Measurements from ENCODE around the gene PTPN18. TPM values are rescaled to one million over a fixed set of nuclear protein-coding genes. Genes with fewer than 3 reads are reported as not detected.
A peak's percentile ranks its signal among the peaks of the same experiment; 100 is the strongest.

The PTPN18 gene
- polyA plus RNA-seq, 1 experiment: 24.4 TPM

DNA sequence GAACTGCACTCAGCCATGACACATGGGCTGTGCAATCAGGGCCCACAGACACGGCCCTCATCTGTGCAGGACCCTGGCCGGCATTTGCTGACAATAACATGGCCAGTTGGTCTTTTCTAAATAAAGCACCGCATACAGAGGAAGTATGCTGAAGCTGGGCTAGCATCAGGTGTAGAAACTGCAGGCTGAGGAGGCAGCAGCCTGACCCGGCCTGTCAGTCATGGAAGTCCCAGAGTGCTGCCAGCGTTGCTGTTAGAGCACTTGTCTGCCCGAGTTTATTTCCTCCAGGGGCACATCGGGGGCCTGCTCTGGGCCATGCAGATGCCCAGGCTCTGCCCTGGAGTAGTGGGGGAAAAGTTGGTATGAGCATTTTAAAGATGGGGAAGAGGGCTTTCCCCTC, 4.1 kb upstream of the PTPN18 start:
- H3K27me3 ChIP-seq (ENCODE audit: control insufficient read depth, insufficient read depth, low read length): no peaks in the 10 kb centered on the region
- H3K36me3 ChIP-seq (ENCODE audit: control insufficient read depth, insufficient read depth, low read length): peaks cover 9% of the 10 kb centered on the region
- TF ChIP-seq, protein P1, sequence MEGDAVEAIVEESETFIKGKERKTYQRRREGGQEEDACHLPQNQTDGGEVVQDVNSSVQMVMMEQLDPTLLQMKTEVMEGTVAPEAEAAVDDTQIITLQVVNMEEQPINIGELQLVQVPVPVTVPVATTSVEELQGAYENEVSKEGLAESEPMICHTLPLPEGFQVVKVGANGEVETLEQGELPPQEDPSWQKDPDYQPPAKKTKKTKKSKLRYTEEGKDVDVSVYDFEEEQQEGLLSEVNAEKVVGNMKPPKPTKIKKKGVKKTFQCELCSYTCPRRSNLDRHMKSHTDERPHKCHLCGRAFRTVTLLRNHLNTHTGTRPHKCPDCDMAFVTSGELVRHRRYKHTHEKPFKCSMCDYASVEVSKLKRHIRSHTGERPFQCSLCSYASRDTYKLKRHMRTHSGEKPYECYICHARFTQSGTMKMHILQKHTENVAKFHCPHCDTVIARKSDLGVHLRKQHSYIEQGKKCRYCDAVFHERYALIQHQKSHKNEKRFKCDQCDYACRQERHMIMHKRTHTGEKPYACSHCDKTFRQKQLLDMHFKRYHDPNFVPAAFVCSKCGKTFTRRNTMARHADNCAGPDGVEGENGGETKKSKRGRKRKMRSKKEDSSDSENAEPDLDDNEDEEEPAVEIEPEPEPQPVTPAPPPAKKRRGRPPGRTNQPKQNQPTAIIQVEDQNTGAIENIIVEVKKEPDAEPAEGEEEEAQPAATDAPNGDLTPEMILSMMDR (IDR thresholded peaks at IDR 0.05; ENCODE audit: insufficient read depth, low read depth, low read length): no peak
- no peak overlapping the region for H3K4me3 ChIP-seq (ENCODE audit: low read depth, low read length)
- ChIA-PET POLR2A (no interaction called here), CTCF (no interaction called here)
- DNase-seq (ENCODE audit: low read depth): no peak

DNA sequence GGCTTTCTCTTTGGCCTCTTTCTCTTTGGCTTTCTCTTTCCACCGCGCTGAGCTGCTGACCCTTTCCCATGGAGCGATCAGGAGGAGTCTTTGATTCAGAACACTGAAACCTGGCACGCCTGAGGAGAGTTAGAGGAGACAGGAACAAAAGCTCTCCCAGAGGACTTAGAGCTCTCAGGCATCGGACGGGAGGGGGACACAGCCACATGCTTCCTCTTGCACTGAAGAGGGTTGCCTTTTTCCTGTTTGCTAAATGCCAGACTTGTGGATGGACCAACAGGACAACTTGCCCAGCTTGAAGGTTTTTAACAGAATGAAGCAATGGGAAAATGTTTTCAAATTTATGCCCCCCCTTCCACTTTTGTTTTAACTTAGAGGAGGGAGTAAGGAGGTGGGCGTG, 3.6 kb upstream of the PTPN18 start:
- Histone ChIP-seq H3K4me3 (ENCODE audit: low read depth, low read length) (no peak overlapping the region), H3K36me3 (ENCODE audit: control insufficient read depth, insufficient read depth, low read length) (peaks cover 7% of the 10 kb centered on the region), H3K27me3 (ENCODE audit: control insufficient read depth, insufficient read depth, low read length) (no peaks in the 10 kb centered on the region)
- ChIA-PET CTCF (interaction anchor here (1.9 kb wide), 1 partner anchor 10 kb away, joined by 4 read pairs; no protein-coding TSS in a partner anchor), POLR2A (no interaction called here)
- TF ChIP-seq, protein P1 (IDR thresholded peaks at IDR 0.05; ENCODE audit: insufficient read depth, low read depth, low read length): no peak
- no peak for DNase-seq (ENCODE audit: low read depth)

DNA sequence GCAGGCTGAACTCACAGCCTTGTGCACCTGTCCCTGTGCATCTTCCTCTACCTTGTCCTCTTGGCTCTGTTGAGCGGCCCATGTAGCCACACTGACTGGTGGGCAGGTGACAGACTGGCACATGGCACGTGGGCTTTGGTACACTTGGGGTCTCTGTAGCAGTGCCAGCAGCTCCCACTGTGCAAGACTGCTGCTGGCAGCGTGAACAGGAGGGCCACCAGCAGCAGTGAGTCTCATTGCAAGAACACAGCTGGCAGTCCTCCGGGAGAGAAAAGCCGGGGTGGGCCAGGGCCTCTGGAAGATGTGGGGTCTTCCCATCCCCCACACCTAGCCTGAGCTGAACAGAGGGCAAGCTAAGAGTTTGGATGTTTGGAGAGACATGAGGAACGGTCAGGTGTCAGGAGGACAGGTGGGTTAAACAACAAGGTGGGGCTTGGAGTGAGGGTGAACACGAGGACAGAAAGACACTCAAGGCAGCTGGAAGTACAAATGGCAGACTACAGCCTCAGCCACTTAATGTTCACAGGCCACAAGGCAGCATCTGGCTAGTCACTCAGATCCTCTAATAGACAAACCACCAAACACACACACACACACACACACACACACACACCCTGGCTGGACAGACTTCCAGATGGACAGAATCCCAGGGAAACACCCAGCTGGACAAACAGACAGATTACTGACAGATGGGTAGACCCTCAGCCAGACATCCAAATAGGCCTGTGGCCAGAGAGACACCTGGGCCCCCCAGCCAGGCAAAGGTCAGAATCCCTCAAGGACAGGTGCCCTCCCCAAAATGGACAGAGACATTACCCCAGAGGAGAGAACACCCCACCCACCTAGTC, 2.3 kb upstream of the PTPN18 start:
- TF ChIP-seq, protein P1 (IDR thresholded peaks at IDR 0.05; ENCODE audit: insufficient read depth, low read depth, low read length): no peak
- H3K27me3 ChIP-seq (ENCODE audit: control insufficient read depth, insufficient read depth, low read length): no peaks in the 10 kb centered on the region
- POLR2A ChIA-PET: no interaction called here
- no peak overlapping the region for H3K4me3 ChIP-seq (ENCODE audit: low read depth, low read length)
- H3K36me3 ChIP-seq (ENCODE audit: control insufficient read depth, insufficient read depth, low read length): no peaks in the 10 kb centered on the region
- DNase-seq (ENCODE audit: low read depth): no peak
- CTCF ChIA-PET: interaction anchor here (0.7 to 3.0 kb wide), 4 partner anchors 9 to 616 kb away, joined by 3 to 16 read pairs (median 4); no protein-coding TSS in a partner anchor

DNA sequence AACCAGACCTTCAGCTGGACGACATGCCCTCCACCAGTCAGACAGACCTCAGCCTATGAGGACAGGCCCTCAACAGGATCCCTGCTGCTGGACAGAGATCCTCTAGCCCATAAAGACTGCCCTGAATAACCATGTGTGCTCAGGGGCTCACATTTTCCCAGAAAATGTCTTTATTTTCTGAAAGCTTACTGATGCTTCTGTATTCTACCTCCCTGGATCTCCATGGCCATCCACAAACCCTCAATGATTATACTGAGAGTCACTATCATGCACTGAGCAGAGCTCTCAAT, 1.8 kb upstream of the PTPN18 start:
- TF ChIP-seq, protein P1 (IDR thresholded peaks at IDR 0.05; ENCODE audit: insufficient read depth, low read depth, low read length): no peak
- no peak for DNase-seq (ENCODE audit: low read depth)
- Histone ChIP-seq H3K36me3 (ENCODE audit: control insufficient read depth, insufficient read depth, low read length) (no peaks in the 10 kb centered on the region), H3K4me3 (ENCODE audit: low read depth, low read length) (no peak overlapping the region), H3K27me3 (ENCODE audit: control insufficient read depth, insufficient read depth, low read length) (no peaks in the 10 kb centered on the region)
- ChIA-PET CTCF (interaction anchor here (1.2 to 3.0 kb wide), 3 partner anchors 8 to 20 kb away, joined by 3 to 16 read pairs (median 4); no protein-coding TSS in a partner anchor), POLR2A (no interaction called here)

DNA sequence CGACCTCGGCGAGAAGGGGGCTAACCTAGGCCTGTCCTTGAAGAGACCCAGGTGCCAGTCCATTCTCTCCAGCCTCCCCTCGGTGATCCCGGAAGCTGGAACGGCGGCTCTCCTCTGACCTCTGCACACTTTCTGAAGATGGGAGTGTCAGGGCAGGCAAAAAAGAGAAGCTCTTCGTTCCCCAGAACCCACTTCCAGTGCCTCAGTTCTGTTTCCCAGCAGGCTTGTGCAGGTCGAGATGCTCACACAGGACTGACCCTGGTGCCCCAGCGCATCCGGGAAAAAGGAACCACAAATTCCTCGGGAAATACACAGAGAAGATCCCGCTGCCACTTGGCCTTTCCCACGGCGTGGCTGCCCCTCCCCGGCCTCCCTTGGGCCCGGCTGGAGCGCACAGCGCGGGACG, 681 bp upstream of the PTPN18 start:
- ChIA-PET CTCF (interaction anchor here (0.6 to 3.1 kb wide), 3 partner anchors 11 to 26 kb away, joined by 4 to 16 read pairs (median 11); no protein-coding TSS in a partner anchor), POLR2A (interaction anchor here (1.5 kb wide), 1 partner anchor 13 kb away, joined by 13 read pairs; the partner anchor contains the start of gene IMP4)
- Histone ChIP-seq H3K27me3 (ENCODE audit: control insufficient read depth, insufficient read depth, low read length) (no peaks in the 10 kb centered on the region), H3K36me3 (ENCODE audit: control insufficient read depth, insufficient read depth, low read length) (no peaks in the 10 kb centered on the region), H3K4me3 (ENCODE audit: low read depth, low read length) (peak overlapping the region; percentile 83)
- no peak for DNase-seq (ENCODE audit: low read depth)
- TF ChIP-seq, protein P1 (IDR thresholded peaks at IDR 0.05; ENCODE audit: insufficient read depth, low read depth, low read length): no peak
